ENCODE data around the gene ITGB3.
"Not testable (repeated sequence)": the region's sequence is repeated elsewhere in the genome, so short reads cannot be mapped to it uniquely, and the experiment has no call there.

Gene ITGB3

GRCh38 chr17:47223460-47223859, 30.2 kb upstream of the ITGB3 start:
- DNase-seq: no peak

DNA sequence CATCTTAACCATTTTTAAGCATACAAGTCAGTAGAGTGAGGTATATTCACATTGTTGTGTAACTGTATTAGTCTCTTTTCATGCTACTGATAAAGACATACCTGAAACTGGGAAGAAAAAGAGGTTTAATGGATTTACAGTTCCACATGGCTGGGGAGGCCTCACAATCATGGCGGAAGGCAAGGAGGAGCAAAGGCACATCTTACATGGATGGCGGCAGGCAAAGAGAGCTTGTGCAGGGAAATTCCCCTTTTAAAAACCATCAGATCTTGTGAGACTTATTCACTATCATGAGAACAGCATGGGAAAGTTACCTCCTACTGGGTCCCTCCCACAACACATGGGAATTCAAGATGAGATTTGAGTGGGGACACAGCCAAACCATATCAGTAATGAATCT, 29.6 kb upstream of the ITGB3 start:
- not testable (repeated sequence) for DNase-seq

DNA sequence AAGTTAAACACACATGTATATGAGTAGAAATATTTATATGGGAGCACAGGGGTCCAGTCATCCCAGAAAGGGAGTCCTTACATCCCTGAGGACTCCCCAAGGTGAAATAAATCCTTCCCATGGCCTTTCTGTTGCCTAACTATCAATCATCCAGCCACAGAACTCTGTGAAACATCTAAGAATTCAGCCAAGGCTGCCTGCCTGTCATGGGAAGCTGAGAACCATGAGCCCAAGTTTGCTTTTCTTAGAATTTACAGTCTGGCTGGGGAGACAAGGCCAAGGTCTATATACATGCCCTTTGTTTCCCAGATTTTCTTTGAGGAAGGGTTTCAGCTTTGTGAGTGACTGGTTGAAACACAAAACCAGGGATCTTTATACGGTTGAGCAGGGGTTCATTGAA, 28.7 kb upstream of the ITGB3 start:
- DNase-seq: no peak

DNA sequence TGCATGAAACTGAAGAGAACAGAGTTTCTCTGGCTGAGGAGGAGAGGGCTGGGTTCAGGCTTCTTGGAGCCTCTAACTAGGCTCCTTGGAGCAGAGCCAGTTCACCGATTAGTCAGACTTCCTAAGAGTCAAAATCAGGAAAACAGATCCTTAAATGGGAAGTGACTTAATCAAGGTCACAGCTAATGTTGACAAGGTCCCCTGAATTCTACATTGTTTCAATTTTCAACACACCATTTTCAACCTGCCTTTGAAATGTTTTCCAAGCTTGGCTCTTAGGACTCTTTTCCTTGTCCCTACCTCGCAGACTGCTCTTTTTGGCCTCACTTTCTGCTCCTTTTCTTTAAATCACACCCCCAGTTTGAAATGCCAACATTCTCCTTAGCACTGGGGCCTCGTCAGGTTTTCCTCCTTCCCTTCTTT, 28.2 kb upstream of the ITGB3 start:
- no peak for DNase-seq

- DNase-seq: no peak
Observed at GRCh38 chr17:47225911-47226688, 27.5 kb upstream of the ITGB3 start.

DNA sequence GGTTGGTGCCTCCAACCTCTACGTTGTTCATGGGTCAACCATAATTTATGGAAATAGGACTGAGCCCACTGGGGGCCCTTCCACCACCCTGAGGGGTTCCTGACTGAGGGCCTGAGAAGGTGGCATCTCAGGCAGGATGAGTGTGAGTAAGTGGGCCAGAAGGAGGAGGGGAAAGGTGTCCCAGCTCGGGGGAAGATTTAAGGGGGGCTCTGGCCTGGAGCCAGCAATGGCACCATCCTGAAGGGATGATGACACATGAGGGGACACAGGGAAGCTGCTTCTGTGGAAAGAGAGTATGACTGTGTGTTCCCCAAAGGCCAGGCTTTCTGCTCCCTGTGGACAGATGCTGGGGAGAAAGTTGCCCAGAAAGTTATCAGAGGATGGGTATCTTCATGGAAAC, 25.8 kb upstream of the ITGB3 start:
- no peak for DNase-seq

- DNase-seq: peak; percentile 69
Observed at GRCh38 chr17:47229535-47230443, 23.8 kb upstream of the ITGB3 start.

- no peak for DNase-seq
Observed at GRCh38 chr17:47230864-47231263, 22.8 kb upstream of the ITGB3 start.

DNA sequence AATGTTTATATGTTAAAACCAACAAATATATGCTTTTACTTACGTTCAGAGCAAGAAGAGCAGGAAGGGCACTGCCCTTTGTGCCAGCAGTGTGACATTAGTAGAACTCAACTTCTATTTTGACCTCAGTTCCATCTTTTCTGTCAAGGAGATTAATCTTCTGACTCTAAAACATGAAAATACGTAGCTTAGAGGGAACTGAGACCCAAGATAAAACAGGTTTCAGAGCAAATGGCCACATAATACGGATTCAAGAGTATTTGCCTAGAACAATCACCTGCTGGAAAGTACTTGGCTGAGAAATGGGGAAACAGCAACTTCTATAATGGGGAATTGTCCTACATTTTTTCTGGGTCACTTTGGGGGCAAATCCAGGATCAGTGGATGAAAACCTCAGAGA, 22.3 kb upstream of the ITGB3 start:
- no peak for DNase-seq

GRCh38 chr17:47231866-47232265, 21.8 kb upstream of the ITGB3 start:
- no peak for DNase-seq

- DNase-seq: no peak
Observed at GRCh38 chr17:47232465-47232864, 21.2 kb upstream of the ITGB3 start.

- DNase-seq: no peak
Observed at GRCh38 chr17:47235506-47235905, 18.1 kb upstream of the ITGB3 start.

DNA sequence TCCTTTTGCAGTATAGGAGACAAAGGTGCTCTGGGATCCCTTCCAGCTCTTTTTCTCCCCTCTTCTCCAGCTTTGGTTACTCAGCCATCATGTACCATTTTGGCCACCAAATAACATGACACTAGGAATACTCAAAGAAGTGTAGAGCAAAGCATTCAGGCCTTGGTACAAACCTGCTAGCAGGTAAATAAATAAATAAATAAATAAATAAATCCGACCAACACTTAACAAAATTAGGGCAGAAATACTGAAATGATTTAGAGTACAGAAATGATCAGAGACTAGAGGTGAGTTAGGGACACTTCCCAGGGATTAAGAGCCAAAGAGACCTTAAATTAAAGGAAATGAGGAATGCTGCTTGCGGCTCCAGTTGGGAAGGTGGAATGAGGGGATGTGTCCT, 17.7 kb upstream of the ITGB3 start:
- DNase-seq: no peak

DNA sequence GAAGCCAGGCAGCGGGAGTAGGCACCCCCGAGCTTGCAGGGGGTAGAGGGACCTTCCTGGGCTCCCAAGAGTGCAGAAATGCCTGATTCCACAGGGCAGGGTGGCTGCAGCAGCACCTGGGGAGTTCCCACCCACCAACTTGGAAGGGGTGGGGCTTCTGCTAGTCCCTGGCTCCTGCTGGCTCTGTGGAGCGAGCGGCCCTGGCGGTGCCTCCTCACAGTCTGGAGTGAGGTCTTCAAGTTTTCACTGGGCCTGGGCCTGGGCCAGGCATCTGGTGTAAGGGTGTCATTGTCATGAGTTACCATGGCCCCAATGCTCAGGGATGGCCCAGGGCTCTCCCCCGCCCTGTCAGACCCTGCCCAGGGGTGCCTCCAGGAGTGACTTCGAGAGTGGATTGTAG, 15.8 kb upstream of the ITGB3 start:
- no peak for DNase-seq

GRCh38 chr17:47238321-47239010, 15.2 kb upstream of the ITGB3 start:
- no peak for DNase-seq

GRCh38 chr17:47239619-47239966, 14.0 kb upstream of the ITGB3 start:
- no peak for DNase-seq

GRCh38 chr17:47239967-47240651, 13.5 kb upstream of the ITGB3 start:
- DNase-seq: peak; percentile 21

GRCh38 chr17:47240806-47241205, 12.8 kb upstream of the ITGB3 start:
- DNase-seq: no peak

DNA sequence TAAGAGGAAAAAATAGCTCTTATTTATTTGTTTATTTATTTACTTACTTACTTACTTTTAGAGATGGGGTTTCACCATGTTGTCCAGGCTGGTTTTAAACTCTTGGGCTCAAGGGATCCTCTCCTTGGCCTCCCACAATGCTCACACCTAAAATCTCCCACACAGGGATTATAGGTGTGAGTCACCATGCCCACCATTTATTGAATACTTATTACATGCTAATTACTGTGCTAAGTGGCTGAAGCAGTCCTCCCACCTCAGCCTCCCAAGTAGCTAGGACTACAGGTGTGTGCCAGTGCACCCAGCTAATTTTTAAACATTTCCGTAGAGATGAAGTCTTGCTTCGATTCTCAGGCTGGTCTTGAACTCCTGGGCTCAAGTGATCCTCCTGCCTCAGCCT, 11.0 kb upstream of the ITGB3 start:
- no peak for DNase-seq

DNA sequence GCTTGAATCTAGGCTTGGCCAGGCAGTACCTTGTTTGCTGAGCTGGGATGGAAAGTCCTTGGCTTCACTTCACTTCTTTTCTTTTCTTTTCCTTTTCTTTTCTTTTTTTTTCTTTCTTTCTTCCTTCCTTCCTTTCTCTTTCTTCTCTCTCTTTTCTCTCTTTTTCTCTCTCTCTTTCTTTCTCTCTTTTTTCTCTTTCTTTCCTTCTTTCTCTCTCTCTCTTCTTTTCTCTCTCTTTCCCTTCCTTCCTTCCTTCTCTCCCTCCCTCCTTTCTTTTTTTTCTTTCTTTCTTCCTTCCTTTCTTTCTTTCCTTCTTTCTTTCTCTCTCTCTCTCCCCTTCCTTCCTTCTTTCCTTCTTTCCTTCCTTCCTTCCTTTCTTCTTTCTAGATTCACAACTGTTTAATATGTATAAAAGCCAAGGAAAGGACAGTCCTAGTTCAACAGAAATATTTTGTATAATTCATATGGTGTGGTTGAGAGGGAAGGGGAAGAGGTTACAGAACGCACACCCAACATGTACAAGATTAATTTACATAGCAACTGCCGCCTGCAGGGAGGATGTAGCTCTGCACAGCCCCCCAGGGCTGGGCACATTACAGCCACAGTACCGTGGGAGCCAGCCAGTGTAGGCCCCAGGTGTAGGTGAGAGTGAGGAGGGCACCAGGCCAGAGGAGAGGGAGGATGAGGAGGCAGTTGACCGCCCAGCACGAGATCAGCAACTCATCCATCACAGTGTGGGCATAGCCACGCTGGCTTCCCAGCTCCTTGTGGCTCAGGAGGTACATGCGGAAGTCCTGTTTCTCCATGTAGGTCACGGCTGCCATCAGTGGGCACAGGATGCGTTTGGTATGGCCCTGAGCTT, 9.7 kb upstream of the ITGB3 start:
- DNase-seq: no peak

GRCh38 chr17:47244697-47245096, 8.9 kb upstream of the ITGB3 start:
- no peak for DNase-seq

GRCh38 chr17:47246120-47246519, 7.5 kb upstream of the ITGB3 start:
- no peak for DNase-seq
